Body of pancreas (tissue), 4 donors: ENCODE measurements around the gene B4GALNT3. TPM values are rescaled to one million over a fixed set of nuclear protein-coding genes. Genes with fewer than 3 reads are reported as not detected.

Experiments
- ATAC-seq: fragments of 150-250 bp; one replicate; pipeline ENCODE4 v1.9.1; 2016
- DNase-seq, 4 donors: peaks; one replicate each; pipeline ENCODE4 v3.0.0-alpha.2; 2019
- H3K27ac ChIP-seq, 4 donors: fragments of 200-600 bp; sonication (generic); 1 replicate in 3 of 4; 2 replicates in 1 of 4; pipeline versions ENCODE4 v1.5.1 to v1.6.1; 2016 to 2019; ENCODE audit warnings: mild to moderate bottlenecking in 1 of 4, mixed read lengths in 1 of 4, moderate library complexity in 1 of 4
- H3K27me3 ChIP-seq, 2 donors: fragments of 200-600 bp; sonication (generic); one replicate each; pipeline ENCODE4 v1.6.0; 2016; ENCODE audit warnings: mild to moderate bottlenecking in 1 of 2
- H3K36me3 ChIP-seq, 2 donors: fragments of 200-600 bp; sonication (generic); replicated peaks in 1 of 2; 2 replicates each; pipeline ENCODE4 v1.5.1; 2016; ENCODE audit warnings: low read depth in 2 of 2; ENCODE audit not compliant: insufficient read depth in 1 of 2
- H3K4me1 ChIP-seq: fragments of 200-600 bp; sonication (generic); one replicate; pipeline ENCODE4 v1.6.0; 2016
- H3K4me3 ChIP-seq, 2 donors: fragments of 200-600 bp; sonication (generic); 1 replicate in 1 of 2; 2 replicates in 1 of 2; pipeline ENCODE4 v1.5.1; 2016 to 2019
- H3K9me3 ChIP-seq, 3 donors: fragments of 200-600 bp; sonication (generic); 1 replicate in 2 of 3; 2 replicates in 1 of 3; pipeline ENCODE4 v1.5.1; 2016
- POLR2A ChIP-seq, 3 donors: fragments of 450-650 bp; IDR thresholded peaks; one replicate each; pipeline ENCODE4 v1.6.1; 2016; ENCODE audit warnings: antibody characterized with exemption in 3 of 3, mild to moderate bottlenecking in 2 of 3
- WGBS, 2 donors: methylation state at CpG; one replicate each; pipeline ENCODE4 v1.1.5; 2017; 5-methylcytosine and 5-hydroxymethylcytosine counted together
- intact Hi-C: fragments of 100-400 bp; cut with DNase I; formaldehyde crosslinking; loops from one replicate; pipeline ENCODE4 v1.15.1; 2023
- total RNA-seq, 2 donors: library from RNA; depleted of rRNA; stranded (reverse); fragments of >200 nt; gene quantifications; one replicate each; pipeline ENCODE4 v1.1.0, GENCODE V29; 2016
- TF ChIP-seq, protein P1 (sequence below), 7 experiments: fragments of 450-650 bp in 4 of 7; fragments of 200-600 bp in 3 of 7; sonication (generic) in 3 of 7; IDR thresholded peaks; one replicate each; pipeline ENCODE4 v1.5.1; 2016 to 2019; ENCODE audit warnings: antibody characterized with exemption in 7 of 7

B4GALNT3 gene
- total RNA-seq, 2 donors from 2014 or later: 4.0 to 9.3 TPM

DNA sequence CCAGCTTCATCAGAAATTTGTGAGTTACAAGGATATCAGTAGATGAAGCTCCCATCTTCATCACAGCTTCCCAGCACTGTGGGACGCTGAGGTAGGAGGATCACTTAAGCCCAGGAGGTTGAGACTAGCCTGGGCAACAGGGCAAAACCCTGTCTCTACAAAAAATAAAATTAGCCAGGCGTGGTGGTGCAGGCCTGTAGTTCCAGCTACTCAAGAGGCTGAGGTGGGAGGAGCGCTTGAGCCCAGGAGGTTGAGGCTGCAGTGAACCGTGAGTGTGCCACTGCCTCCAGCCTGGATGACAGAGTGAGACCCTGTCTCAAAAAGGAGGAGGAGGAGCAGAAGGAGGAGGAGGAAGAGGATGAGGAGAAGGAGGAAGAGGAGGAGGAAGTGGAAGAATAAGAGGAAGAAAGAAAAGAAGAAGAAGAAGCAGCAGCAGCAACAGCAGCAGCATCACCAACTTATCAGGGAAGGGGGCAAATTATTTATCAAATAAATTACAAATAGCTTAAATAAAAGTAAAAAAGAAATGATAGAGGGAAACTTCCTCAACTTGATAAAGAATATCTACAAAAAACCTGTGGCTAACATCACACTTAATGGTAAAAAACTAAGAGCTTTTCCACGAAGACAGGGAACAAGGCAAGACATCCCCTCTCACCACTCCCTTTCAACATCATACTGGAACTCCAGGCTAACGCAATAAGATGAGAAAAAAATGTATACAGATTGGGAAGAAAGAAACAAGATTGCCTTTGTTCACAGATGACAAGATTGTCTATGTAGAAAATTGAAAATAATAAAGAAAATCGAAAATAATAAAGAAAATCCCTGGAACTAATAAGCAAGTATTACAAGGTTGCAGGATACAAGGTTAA, 133.9 kb downstream of the B4GALNT3 start:
- Histone ChIP-seq H3K9me3 (no peaks in the 10 kb centered on the region), H3K27me3 (no peaks in the 10 kb centered on the region), H3K4me1 (peaks cover 24% of the 10 kb centered on the region), H3K27ac (no peak overlapping the region), H3K4me3 (no peak overlapping the region), H3K36me3 (no peaks in the 10 kb centered on the region)
- intact Hi-C loops: no loop called here
- ATAC-seq: no peak
- DNase-seq: no peak
- TF ChIP-seq, protein P1, sequence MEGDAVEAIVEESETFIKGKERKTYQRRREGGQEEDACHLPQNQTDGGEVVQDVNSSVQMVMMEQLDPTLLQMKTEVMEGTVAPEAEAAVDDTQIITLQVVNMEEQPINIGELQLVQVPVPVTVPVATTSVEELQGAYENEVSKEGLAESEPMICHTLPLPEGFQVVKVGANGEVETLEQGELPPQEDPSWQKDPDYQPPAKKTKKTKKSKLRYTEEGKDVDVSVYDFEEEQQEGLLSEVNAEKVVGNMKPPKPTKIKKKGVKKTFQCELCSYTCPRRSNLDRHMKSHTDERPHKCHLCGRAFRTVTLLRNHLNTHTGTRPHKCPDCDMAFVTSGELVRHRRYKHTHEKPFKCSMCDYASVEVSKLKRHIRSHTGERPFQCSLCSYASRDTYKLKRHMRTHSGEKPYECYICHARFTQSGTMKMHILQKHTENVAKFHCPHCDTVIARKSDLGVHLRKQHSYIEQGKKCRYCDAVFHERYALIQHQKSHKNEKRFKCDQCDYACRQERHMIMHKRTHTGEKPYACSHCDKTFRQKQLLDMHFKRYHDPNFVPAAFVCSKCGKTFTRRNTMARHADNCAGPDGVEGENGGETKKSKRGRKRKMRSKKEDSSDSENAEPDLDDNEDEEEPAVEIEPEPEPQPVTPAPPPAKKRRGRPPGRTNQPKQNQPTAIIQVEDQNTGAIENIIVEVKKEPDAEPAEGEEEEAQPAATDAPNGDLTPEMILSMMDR (IDR thresholded peaks at IDR 0.05): no peak
- 85 to 86% methylated on average over 7 of the region's 7 CpGs for WGBS, 2 donors

- ATAC-seq: no peak
- intact Hi-C loops: no loop called here
- H3K27me3 ChIP-seq: no peaks in the 10 kb centered on the region
- no peak for DNase-seq
- H3K4me1 ChIP-seq: no peaks in the 10 kb centered on the region
- H3K9me3 ChIP-seq: no peaks in the 10 kb centered on the region
- no peak overlapping the region for H3K27ac ChIP-seq
- TF ChIP-seq, protein P1 (IDR thresholded peaks at IDR 0.05): no peak
- TF ChIP-seq POLR2A (IDR thresholded peaks at IDR 0.05): no peak
- WGBS, 2 donors: 57 to 70% methylated on average over 13 of the region's 13 CpGs
- no peak overlapping the region for H3K4me3 ChIP-seq
- no peaks in the 10 kb centered on the region for H3K36me3 ChIP-seq
These were observed 138.3 kb downstream of the B4GALNT3 start for GRCh38 chr12:597926-598568.

- ATAC-seq: no peak
- no peak for DNase-seq
- WGBS, 2 donors: 95 to 97% methylated on average over 9 to 13 of the region's 13 CpGs
- no peak overlapping the region for H3K4me3 ChIP-seq
- H3K27ac ChIP-seq: no peak overlapping the region
- no peaks in the 10 kb centered on the region for H3K36me3 ChIP-seq
- no peaks in the 10 kb centered on the region for H3K9me3 ChIP-seq
- H3K4me1 ChIP-seq: no peaks in the 10 kb centered on the region
- no peak for TF ChIP-seq POLR2A (IDR thresholded peaks at IDR 0.05)
- TF ChIP-seq, protein P1 (IDR thresholded peaks at IDR 0.05): no peak
- no peaks in the 10 kb centered on the region for H3K27me3 ChIP-seq
- intact Hi-C loops: no loop called here
These were observed 140.0 kb downstream of the B4GALNT3 start for GRCh38 chr12:599756-600155.

DNA sequence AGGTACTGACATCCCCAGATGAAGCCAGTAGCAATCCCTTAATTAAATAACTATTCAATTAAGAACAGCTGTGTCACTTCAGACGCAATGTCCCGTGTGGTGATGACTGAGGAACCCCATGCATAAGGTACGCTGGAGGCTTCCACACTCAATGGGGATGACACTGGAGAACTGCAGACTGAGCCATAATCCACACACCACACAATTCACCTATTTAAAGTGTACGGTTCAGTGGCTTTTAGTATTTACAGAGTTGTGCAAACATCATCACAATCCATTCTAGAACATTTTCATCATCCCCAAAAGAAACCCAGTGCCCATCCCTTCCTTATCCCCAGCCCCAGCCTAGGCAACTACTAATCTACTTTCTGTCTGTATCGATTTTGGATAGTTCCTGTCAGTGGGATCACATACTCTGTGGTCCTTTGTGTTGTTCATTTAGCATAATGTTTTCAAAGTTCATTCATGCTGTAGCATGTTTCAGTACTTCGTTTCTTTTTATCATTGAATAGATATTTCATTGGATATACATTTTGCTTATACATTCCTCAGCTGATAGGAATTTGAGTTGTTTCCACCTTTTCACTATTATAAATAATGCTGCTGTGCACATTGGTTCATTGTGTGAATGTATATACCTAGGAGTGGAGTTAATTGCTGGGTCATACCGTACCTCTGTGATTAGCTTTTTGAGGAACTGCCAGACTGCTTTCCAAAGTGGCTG, 142.4 kb downstream of the B4GALNT3 start:
- no peak for ATAC-seq

More for the DNA sequence above, 142.4 kb downstream of the B4GALNT3 start:
- Histone ChIP-seq H3K9me3 (no peaks in the 10 kb centered on the region), H3K4me3 (no peak overlapping the region), H3K4me1 (no peaks in the 10 kb centered on the region), H3K27me3 (no peaks in the 10 kb centered on the region), H3K36me3 (no peaks in the 10 kb centered on the region), H3K27ac (no peak overlapping the region)
- no peak for DNase-seq
- TF ChIP-seq, protein P1 (IDR thresholded peaks at IDR 0.05): no peak
- no peak for TF ChIP-seq POLR2A (IDR thresholded peaks at IDR 0.05)
- intact Hi-C loops: no loop called here
- 74 to 82% methylated on average over 7 of the region's 7 CpGs for WGBS, 2 donors
